ENCODE data around the gene PPP1R9A.

DNA sequence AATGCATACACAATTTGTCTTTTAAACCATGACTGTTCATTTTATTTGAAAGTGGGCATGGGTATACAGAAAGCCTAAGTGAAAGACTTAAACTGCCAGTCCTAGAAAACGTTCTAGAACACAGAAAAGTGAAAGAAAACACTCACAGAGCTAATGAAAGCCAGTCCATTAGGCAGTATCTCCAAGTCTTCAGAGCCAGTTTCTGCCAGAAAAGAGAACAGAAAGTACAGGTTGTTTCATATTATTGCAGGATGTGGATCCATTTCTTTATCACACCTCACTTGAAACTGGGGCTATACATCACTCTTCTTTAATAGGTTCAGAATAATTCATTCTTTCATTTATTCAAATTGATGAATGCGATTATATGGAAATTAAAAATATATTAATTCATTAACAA, 409.2 kb downstream of the PPP1R9A start:
- TF ChIP-seq CTCF (IDR thresholded peaks at IDR 0.05) (no peak), POLR2AphosphoS5 (IDR thresholded peaks at IDR 0.05) (no peak), POLR2A (IDR thresholded peaks at IDR 0.05) (no peak)

All from gastroesophageal sphincter (tissue), 3 donors.